CD14-positive monocyte (primary cell): Measurements from ENCODE around the gene P4HA1. TPM values are rescaled to one million over a fixed set of nuclear protein-coding genes. Genes with fewer than 3 reads are reported as not detected.

Source experiments
- DNase-seq, 3 donors: peaks; one replicate each; pipeline ENCODE4 v3.0.0-alpha.2; 2011 to 2022
- H2AFZ ChIP-seq: 2 replicates; pipeline ENCODE4 v1.6.0; 2012; ENCODE audit warnings: mild to moderate bottlenecking, low read depth, low read length, inconsistent platforms; ENCODE audit not compliant: insufficient read depth, poor library complexity, severe bottlenecking
- H3K27ac ChIP-seq, 2 donors: 1 replicate in 1 of 2; 2 replicates in 1 of 2; pipeline ENCODE4 v1.5.1; 2012 to 2013; ENCODE audit warnings: low read length in 2 of 2, control low read depth in 1 of 2, inconsistent platforms in 1 of 2, low read depth in 1 of 2, mild to moderate bottlenecking in 1 of 2
- H3K27me3 ChIP-seq, 2 donors: one replicate each; pipeline versions ENCODE4 v1.6.0 to v1.6.1; 2011 to 2013; ENCODE audit warnings: low read length in 2 of 2; ENCODE audit not compliant: control insufficient read depth in 2 of 2, insufficient read depth in 2 of 2
- H3K36me3 ChIP-seq, 2 donors: replicated peaks in 1 of 2; 1 replicate in 1 of 2; 2 replicates in 1 of 2; pipeline versions ENCODE4 v1.5.1 to v1.6.1; 2012 to 2013; ENCODE audit warnings: low read length in 2 of 2, control low read depth in 1 of 2, inconsistent platforms in 1 of 2, mild to moderate bottlenecking in 1 of 2; ENCODE audit not compliant: insufficient read depth in 2 of 2, control insufficient read depth in 1 of 2
- H3K4me1 ChIP-seq, 2 donors: 1 replicate in 1 of 2; 2 replicates in 1 of 2; pipeline versions ENCODE4 v1.5.1 to v1.6.1; 2012 to 2013; ENCODE audit warnings: low read length in 2 of 2, control low read depth in 1 of 2, inconsistent platforms in 1 of 2, mild to moderate bottlenecking in 1 of 2, moderate library complexity in 1 of 2; ENCODE audit not compliant: insufficient read depth in 2 of 2, control insufficient read depth in 1 of 2
- H3K4me2 ChIP-seq: replicated peaks from 2 replicates; pipeline ENCODE3; 2012; ENCODE audit warnings: low read length, moderate library complexity, mild to moderate bottlenecking; ENCODE audit not compliant: poor library complexity, severe bottlenecking; ENCODE audit errors: extremely low read depth
- H3K4me3 ChIP-seq, 3 experiments: fragments of 200-600 bp in 1 of 3; sonication (generic) in 1 of 3; replicated peaks in 1 of 3; 1 replicate in 2 of 3; 2 replicates in 1 of 3; pipeline ENCODE4 v1.5.1; 2011 to 2013; ENCODE audit warnings: low read length in 3 of 3, mild to moderate bottlenecking in 3 of 3, control low read depth in 2 of 3, low read depth in 2 of 3, inconsistent platforms in 1 of 3, moderate library complexity in 1 of 3
- H3K79me2 ChIP-seq: 2 replicates; pipeline ENCODE4 v1.6.0; 2012; ENCODE audit warnings: mild to moderate bottlenecking, control low read depth, inconsistent platforms, low read length, moderate library complexity; ENCODE audit not compliant: insufficient read depth
- H3K9ac ChIP-seq: 2 replicates; pipeline ENCODE4 v1.6.0; 2017; ENCODE audit warnings: low read length, mild to moderate bottlenecking; ENCODE audit not compliant: insufficient read depth, poor library complexity, severe bottlenecking
- H3K9me3 ChIP-seq, 2 donors: replicated peaks in 1 of 2; 1 replicate in 1 of 2; 2 replicates in 1 of 2; pipeline versions ENCODE4 v1.5.1 to v1.6.1; 2012 to 2013; ENCODE audit warnings: low read length in 2 of 2, control low read depth in 1 of 2; ENCODE audit not compliant: control insufficient read depth in 1 of 2, insufficient read depth in 1 of 2
- H4K20me1 ChIP-seq: 2 replicates; pipeline ENCODE4 v1.6.0; 2012; ENCODE audit warnings: mild to moderate bottlenecking, low read length, control low read depth, moderate library complexity; ENCODE audit not compliant: insufficient read depth
- H3K27ac Mint-ChIP-seq, 7 donors: one replicate each; pipeline ENCODE4 v1.8.0; 2020; ENCODE audit warnings: mild to moderate bottlenecking in 7 of 7, mixed read lengths in 7 of 7, moderate library complexity in 6 of 7, inconsistent platforms in 2 of 7
- H3K27me3 Mint-ChIP-seq, 3 donors: one replicate each; pipeline ENCODE4 v1.8.0; 2021 to 2022; ENCODE audit warnings: low read depth in 3 of 3, mild to moderate bottlenecking in 3 of 3, mixed read lengths in 3 of 3, moderate library complexity in 3 of 3, inconsistent platforms in 1 of 3
- H3K36me3 Mint-ChIP-seq, 2 donors: one replicate each; pipeline ENCODE4 v1.8.0; 2020; ENCODE audit warnings: mixed read lengths in 2 of 2, inconsistent platforms in 1 of 2, mild to moderate bottlenecking in 1 of 2
- H3K4me1 Mint-ChIP-seq: one replicate; pipeline ENCODE4 v1.8.0; 2020; ENCODE audit warnings: mild to moderate bottlenecking, mixed read lengths
- H3K4me3 Mint-ChIP-seq, 2 donors: one replicate each; pipeline ENCODE4 v1.8.0; 2020; ENCODE audit warnings: mild to moderate bottlenecking in 2 of 2, mixed read lengths in 2 of 2, moderate library complexity in 1 of 2
- H3K9me3 Mint-ChIP-seq, 7 donors: one replicate each; pipeline ENCODE4 v1.8.0; 2020 to 2022; ENCODE audit warnings: mixed read lengths in 7 of 7, mild to moderate bottlenecking in 6 of 7, moderate library complexity in 6 of 7, inconsistent platforms in 2 of 7
- CTCF ChIP-seq: fragments of 200-600 bp; IDR thresholded peaks from one replicate; pipeline ENCODE4 v1.8.0; 2022; ENCODE audit warnings: antibody characterized with exemption, mild to moderate bottlenecking
- WGBS: methylation state at CpG from one replicate; pipeline ENCODE4 v1.1.5; 2013; ENCODE audit warnings: missing lambda C conversion rate; ENCODE audit not compliant: insufficient coverage; 5-methylcytosine and 5-hydroxymethylcytosine counted together
- intact Hi-C, 2 donors: fragments of 100-400 bp; cut with micrococcal nuclease; formaldehyde crosslinking; loops; one replicate each; pipeline versions ENCODE4 v1.15.0 to v1.15.1; 2023
- polyA plus RNA-seq, 3 donors: library from polyadenylated mRNA; depleted of rRNA in 1 of 3; unstranded in 2 of 3; stranded (reverse) in 1 of 3; fragments of 300-500 nt in 2 of 3; fragments of >200 nt in 1 of 3; fragmentation: Illumina TruSeq in 2 of 3; gene quantifications; 1 replicate in 2 of 3; 2 replicates in 1 of 3; pipeline ENCODE4 v1.2.3, GENCODE V29; 2012 to 2021

Gene P4HA1
- polyA plus RNA-seq, 3 donors = 20.1 to 44.3 (median 43.9) TPM

DNA sequence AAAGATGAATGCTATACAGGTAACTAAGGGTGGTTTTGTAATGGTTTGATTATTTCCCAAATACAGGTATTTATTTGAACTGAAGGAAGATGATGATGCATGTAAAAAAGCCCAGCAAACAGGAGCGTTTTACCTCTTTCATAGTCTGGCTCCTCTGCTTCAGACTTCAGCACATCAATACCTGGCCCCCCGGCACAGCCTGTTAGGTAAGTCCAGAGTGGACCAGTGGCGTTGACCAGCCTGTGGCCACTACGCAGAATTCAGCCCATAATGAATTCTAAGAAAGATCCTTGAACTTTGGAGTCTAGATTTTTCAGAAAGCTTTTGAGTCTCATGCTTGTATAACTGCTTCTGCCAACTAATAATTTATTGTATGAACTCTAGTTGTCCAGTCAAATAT lies 23.3 kb upstream of the P4HA1 start:
- Mint-ChIP-seq H3K27ac (no peak overlapping the region), H3K9me3 (no peaks in the 10 kb centered on the region), H3K27me3 (peaks cover 0 to 4% (median 1%) of the 10 kb centered on the region in 3 donors), H3K4me1 (no peaks in the 10 kb centered on the region), H3K4me3 (no peak overlapping the region), H3K36me3 (peaks cover 31 to 43% of the 10 kb centered on the region in 2 donors)
- no peaks in the 10 kb centered on the region for H3K79me2 ChIP-seq
- H3K4me1 ChIP-seq = no peaks in the 10 kb centered on the region
- intact Hi-C loops = loop anchor here in 1 of 2 donors (10.0 kb wide), 1 partner anchor 45 kb away; the partner anchor contains the start of genes ECD and FAM149B1
- no peak for DNase-seq
- H2AFZ ChIP-seq = no peak overlapping the region
- H3K4me2 ChIP-seq = no peak overlapping the region
- TF ChIP-seq CTCF = no peak
- no peak overlapping the region for H3K27ac ChIP-seq
- no peak overlapping the region for H3K9ac ChIP-seq
- no peaks in the 10 kb centered on the region for H3K27me3 ChIP-seq
- WGBS = no CpG with 5 or more reads among the region's 4 CpGs
- peaks cover 19 to 61% of the 10 kb centered on the region in 2 donors for H3K36me3 ChIP-seq
- no peak overlapping the region for H3K4me3 ChIP-seq
- no peaks in the 10 kb centered on the region for H3K9me3 ChIP-seq
- H4K20me1 ChIP-seq = no peaks in the 10 kb centered on the region

DNA sequence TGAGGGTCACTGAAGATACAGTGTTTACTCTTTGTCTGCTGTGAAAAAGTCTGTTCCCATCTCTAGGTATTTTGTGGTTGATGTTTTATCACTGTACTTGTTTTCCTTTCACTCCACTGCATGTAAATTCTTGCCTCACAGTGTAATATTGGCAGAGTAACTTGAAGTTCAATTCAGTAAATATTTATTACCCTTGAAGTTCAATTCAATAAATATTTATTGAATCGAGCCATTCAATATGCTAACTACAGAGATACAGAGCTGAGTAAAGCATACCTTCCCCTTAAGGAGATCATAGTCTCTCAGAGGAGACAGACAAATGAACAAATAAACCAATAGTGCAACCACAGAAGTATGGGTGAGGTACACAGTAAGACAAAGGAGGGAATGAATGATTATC lies 22.8 kb upstream of the P4HA1 start:
- Histone ChIP-seq H3K9me3 (no peaks in the 10 kb centered on the region), H3K27ac (no peak overlapping the region), H3K9ac (no peak overlapping the region), H3K27me3 (no peaks in the 10 kb centered on the region), H2AFZ (no peak overlapping the region), H3K79me2 (no peaks in the 10 kb centered on the region), H4K20me1 (no peaks in the 10 kb centered on the region), H3K4me3 (no peak overlapping the region), H3K4me2 (no peak overlapping the region), H3K4me1 (no peaks in the 10 kb centered on the region), H3K36me3 (peaks cover 14 to 62% of the 10 kb centered on the region in 2 donors)
- H3K27me3 Mint-ChIP-seq = peaks cover 0 to 4% (median 1%) of the 10 kb centered on the region in 3 donors
- WGBS = no CpG with 5 or more reads among the region's 1 CpG
- DNase-seq = no peak
- H3K4me3 Mint-ChIP-seq = no peak overlapping the region
- no peak for TF ChIP-seq CTCF
- no peak overlapping the region for H3K27ac Mint-ChIP-seq
- no peaks in the 10 kb centered on the region for H3K9me3 Mint-ChIP-seq
- intact Hi-C loops = loop anchor here in 1 of 2 donors (10.0 kb wide), 1 partner anchor 45 kb away; the partner anchor contains the start of genes ECD and FAM149B1
- no peaks in the 10 kb centered on the region for H3K4me1 Mint-ChIP-seq
- peaks cover 27 to 41% of the 10 kb centered on the region in 2 donors for H3K36me3 Mint-ChIP-seq
